HG03103 (cell line): Measurements from ENCODE around the gene TPRG1.

Experiments
- ATAC-seq: cut with Tn5 transposase; IDR thresholded peaks from one replicate; pipeline ENCODE4 v1.9.1; 2021; ENCODE audit warnings: low read depth; ENCODE audit not compliant: unreplicated experiment

TPRG1 gene

DNA sequence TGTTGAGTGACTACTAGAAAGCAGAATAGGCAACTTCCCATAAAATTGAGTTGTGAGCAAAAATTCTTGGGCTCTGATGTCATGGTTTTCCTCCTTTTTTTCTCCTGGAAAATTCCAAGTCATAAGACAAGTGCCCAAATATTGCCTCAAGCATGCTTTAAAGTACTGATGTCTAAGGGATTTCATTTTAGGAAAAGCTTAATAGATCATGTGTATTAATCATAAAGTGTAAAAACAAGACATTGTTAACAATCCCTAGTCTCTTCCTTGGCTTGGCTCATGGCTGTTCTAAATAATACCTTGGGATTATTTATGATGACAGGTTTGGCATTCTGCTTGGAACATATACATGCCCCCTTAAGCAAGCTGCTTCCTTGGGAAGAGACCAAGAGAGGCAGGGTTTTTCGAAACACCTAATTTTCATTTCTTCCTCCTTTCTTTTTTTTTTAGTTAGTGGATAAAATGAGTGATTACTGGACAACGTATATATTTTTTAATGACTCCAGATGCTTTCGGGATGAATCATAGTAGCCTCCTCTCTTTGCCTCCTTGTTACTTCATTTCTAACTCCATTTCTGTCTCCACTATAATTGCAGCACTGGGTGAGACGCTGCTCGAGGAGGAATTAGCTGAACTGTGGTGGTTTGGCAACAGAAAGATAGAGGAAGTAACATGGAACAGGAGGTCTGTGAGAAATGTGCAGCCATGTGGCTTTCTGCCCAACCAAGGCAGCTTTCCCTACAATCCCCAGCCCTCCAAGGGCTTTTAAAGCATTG lies 104.9 kb downstream of the TPRG1 start:
- no peak for ATAC-seq

DNA sequence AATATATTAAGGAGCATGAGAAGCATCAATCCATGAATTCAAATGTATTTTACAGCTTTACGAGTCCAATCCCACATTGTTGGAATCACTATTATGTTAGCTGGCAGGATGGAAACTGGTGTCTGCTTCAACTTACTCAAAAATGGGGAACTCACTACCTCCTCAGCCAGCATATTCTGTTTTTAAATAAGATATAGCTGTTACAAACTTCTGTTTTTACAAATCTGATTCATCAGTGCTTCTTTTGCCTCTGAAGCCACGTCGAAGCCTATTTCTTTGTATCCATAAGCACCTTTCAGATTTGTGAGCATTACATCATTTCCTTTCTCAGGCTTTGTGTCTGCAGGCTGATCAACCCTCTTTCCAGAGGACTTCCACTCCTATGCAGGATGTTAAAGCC lies 105.9 kb downstream of the TPRG1 start:
- no peak for ATAC-seq

DNA sequence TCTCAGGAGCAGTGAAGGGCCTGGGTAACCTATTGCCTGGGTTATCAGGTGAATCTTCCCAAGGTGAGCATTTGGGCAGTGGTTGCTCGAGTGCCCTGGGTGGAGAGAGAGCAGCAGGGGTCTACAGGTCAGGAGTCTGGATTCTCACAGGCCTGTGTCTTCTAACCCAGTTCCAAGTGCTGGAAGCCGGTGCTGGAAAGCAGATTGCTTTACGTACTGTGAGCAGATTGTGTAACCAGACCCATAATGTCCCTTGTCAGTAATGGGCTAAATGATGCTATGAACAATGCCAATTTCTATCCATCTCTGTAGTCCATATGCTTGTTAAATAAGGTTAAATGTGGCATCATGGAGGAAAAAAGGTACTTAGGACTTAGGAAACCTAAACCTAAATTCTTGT lies 106.5 kb downstream of the TPRG1 start:
- no peak for ATAC-seq

DNA sequence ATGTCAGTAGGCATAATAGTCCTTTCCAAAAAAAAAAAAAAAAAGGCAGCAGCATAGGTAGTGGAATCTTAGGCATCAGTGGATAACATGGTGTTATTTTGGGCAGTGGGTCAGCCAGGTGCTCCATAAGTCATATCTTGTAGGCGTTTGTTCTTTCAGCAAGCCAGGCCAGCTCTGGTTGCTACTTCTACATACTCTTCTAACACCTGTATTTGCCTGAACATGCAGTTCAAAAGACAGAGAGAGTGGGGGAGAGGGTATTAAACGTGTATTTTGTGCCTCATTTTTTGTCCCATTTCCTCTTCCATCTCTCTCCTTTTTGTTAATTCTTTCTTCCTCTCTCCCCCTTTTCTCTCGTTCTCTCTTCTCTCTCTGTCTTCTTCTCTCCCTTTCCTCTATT lies 110.4 kb downstream of the TPRG1 start:
- ATAC-seq = no peak

DNA sequence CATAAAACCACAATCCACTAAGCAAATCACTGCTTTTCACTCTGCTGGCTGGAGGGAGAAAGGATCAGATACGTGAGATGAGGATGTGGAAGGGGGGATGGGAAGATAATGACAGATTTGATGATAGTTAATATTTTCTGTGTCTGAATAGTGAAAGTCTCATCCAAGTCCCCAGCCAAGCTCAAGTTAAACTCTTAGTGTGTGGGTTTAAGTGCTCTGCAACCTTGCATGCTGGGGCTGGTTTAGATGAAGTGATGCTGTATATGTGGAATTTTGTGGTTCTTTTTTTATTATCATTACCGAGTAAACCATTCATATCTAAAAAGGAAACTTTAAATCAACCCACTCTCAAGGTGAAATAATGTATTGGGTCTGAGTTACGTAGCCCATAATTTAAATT lies 111.0 kb downstream of the TPRG1 start:
- ATAC-seq = no peak

DNA sequence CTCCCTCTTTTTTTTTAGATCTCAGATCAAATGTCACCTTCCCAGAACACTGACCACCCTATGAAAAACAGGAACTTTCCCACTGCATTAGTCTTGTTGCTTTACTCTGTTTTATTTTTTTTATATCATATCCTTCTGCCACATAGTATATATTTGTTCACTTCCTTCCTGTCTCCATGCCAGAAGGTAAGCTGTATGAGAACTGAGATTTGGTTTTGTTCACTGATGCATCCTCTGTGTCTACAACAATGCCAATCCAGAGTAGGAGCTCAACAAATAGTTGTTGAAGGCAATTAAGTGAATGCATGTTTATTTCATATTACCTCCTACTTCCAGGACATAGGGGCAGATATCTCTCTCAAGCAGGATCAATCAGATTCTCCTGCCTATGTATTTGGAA lies 114.4 kb downstream of the TPRG1 start:
- no peak for ATAC-seq

DNA sequence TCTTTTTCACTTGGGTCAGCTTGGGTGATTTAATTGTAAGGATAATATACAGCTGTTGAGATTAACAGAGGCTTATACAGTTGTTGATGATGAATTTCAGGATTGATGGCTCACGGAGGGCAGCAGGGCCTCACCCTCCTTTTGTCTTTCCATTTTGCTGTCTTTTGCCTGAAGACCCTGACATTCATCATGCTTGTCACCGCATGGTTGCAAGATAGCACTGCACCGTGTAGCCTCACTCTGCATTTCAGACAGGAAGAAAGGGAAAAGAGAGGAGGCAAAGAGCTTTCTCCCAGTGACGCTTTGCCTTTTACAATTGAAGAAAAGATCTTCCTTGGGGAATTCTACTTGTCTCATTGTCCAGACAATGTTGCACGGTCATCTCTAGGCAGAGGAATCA lies 115.1 kb downstream of the TPRG1 start:
- ATAC-seq = no peak

DNA sequence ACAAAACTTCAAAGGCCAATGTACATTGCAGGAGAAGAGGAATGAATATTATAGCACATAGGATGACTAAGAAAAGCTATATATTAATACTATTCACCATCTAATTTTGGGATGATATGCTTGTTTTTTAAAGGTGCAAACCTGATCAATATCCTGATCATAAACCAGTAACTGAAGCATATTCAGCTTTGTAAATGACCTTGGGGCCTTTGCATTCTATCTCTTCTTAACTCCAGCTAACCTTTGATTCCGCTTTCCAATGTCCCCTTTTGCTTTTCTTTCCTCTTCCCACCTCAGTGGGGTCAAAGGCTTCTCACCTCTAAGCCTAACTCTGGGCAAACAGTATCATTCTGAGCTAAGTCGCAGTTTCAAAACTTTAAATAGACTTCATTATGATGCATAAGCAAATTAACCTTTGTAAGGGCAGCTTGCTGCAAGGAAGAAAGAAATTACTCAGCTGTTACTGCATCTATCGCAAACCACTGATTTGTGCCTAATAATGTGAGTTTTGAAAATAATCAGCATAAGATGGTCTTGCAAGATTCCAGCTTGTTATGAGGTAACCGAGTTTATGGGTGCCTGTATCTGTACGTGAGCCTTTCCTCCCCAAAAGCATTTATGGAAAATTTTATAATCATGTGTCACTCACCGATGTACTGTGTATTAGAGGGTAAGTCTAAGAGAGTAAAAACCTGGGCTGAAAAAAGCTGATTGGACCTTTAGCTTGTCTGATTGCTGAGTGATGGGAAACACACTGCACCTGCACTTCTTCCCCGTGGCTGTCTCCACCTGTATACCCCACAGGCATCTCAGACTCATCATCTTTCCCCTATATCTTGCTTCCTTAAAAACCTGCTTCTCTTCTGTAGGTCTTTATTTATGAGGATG lies 116.8 kb downstream of the TPRG1 start:
- peak; percentile 89 for ATAC-seq

DNA sequence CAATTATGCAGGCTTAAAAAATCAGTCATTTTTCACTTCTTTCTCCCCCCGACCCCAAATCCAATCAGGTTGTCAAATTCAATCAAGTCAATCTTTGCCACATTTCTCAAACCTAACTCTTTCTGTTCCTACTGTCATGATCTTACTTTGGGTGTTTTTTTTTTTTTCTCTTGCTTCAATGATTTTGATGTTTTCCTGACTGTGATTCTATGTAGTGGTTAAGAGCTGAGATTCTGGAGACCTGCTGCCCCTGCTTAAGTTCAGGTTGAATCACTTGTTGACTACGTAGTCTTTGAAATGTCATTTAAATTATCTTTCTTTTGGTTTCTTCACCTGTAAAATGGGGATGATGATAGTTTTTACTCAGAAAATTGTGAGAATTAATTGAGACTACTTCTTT lies 117.5 kb downstream of the TPRG1 start:
- ATAC-seq = no peak

DNA sequence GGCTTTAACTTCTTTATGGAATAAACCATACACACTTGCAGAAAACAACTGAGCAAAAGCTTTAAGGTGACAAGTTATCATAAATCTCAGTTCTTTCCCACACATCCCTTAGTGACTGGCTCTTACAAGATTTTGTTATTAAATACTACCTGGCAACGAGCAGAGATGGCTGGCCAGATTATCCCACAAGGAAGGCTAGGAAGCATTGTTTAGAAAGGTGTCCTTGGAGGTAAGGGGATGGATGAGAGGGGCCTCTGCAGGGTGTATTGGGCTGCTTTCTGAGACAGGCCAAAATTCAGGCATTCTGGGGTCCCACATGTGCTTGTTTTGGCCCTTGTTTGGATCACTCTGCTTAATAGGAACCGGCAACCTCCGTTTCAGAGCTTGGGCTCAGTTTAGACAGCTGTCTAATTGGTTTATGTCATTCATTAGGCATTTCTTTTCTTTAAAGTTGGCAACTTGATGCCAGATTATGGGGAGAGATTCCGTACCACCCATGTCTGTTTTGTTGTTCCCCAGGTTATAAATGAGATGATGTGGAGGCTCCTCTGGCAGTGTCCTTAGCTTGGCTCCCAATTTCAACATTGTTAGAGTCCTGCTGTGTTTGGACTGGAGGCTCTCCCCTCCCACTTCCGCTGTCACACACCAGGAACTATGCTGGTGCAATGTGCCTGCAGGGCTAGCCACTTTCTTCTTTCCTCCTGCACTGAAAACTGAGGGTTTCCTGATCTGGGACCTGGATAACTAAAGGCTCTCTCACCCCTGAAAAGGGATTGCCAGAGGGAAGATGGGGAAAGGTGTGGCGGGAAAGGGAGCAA lies 121.1 kb downstream of the TPRG1 start:
- no peak for ATAC-seq

DNA sequence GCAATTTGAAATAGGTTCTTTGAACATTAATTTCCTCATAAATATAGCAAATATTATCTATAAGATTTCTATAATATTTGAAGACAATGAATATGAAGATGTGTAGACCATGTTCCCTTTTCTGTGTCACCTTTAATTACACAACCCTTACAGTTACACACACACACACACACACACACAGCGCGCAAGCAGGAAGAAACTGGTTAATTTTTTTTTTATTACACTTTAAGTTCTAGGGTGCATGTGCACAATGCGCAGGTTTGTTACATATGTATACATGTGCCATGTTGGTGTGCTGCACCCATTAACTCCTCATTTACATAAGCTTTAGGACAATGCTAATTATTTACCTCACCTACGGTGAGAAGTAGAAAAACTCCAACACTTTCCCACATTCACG lies 122.9 kb downstream of the TPRG1 start:
- no peak for ATAC-seq

DNA sequence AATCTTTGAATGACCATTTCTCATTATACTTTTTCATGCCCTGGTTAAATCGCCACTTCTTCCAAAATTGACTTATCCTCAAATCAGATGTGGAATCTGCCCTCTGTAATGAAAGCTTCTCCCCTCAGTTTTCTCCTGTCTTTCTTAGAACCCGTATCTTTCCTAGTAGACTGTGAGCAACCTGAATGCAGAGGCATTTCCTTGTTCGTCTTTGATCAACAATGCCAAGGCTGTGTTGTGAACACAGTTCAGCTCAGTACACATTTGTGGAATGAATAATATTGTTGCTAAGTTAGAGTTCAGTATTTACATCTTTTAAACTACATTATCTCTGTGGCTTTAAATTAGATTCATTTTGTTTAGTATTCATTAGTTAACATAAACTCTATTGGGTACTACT lies 123.3 kb downstream of the TPRG1 start:
- ATAC-seq = no peak

DNA sequence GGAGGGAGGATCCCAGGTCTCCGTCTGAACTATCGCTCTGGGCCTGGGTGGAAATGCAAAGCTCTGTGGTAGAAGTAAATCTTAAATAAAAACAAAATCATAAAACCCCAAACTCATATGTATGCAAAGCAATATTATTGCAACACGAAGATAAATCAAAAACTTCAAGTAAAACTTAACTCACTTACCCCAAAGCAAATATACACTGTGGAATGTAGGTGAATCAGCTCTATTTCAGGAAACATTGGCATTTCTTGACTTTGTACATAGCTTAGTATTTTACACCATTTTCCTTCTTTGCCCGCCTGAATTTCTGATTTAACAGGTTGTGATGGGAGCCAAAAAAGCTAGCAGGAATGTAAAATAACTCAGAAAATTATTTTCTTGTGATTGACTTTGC lies 126.2 kb downstream of the TPRG1 start:
- no peak for ATAC-seq

DNA sequence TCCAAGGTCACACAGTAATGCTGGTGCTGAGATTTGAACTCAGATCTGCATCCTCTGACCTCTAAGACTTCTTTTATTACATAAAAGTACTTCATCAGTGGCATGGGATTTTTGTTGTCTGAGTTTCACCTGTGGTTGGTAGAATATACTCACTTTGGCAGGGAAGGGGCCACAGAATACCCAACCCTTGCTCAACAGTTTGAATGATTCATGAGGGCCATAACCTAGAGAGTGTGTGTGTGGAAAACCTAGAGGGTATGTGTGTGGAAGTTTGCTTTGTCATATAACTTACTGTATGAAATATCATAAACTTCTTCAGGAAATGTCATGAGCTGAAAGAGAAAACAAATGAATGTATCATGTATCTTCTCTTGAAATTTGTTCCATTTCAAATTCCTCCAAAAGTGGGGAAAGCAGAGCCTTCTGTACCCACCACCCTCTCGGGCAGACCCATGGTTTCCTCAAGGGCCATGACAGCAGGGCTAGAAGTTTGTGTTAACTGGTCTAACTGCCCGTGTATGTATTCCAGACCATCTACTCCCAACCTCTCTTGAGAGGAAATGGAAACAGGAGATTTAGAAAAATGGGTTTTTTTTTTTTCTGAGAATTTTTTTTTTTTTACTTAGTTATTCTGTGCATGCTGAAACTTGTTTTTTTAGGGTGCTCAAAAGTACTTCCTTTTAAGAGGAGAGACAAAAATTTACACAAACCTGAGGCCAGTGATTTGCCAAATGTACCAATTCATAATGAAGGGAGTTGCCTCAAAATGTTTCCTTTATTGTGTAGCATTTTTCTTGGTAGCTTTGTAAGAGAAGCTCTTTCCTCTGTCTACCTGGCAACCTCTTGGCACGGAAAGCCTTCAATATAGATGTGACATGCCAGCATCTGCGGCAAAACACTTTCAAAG lies 127.0 kb downstream of the TPRG1 start:
- no peak for ATAC-seq

DNA sequence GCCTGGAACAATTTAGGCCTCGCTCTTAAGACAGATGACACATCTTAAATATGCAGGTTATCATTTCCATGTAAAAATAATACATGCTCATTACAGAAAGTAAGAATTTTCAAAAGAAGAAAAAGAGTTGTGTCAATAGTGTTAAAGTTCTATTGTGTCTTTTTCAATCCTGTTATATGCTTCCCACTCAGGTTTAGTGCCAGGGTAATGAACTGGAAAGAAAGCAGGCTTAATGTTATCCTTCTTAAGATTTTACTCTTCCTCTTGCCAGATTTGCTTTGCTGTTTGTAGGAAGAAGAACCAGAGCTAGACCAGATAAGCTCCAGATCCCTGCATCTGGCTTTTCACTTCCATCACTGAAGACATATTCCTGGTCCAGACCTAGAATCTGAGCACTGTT lies 128.6 kb downstream of the TPRG1 start:
- ATAC-seq = no peak

DNA sequence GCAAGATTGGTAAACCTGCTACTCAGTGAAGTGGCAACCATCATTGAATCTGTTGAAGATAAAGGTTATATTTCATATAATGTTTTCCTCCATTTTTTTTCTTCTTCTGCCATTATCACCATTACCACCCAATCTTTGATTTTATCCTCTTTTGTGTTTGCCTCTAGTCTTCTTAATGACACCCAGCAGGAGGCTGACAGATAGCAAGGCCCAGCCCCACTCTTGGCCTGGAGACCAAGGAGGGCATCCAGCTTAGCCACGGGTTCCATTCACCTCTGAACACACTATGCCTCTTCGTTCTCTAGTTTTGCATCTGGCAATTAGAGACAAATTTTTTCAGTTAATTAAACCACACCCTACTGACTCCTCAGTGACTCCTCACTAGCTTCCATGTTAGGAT lies 129.7 kb downstream of the TPRG1 start:
- no peak for ATAC-seq

DNA sequence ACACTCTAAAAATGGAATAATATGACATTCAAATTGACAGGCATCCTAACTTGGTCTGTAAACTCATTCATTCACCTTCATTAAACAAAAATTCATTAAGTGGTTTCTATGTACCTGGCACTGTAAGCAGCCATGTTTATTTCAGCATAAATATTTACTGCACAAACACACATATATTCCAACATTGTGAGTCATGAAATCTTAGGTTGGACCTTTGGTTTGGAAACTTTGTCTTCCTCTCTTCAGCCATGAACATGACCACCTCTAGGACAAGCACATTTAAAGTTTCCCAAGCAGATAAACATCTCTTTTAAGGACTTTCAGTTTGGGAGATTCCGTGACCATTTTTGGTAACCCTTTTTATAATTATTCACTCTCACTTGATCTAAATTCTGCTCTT lies 131.8 kb downstream of the TPRG1 start:
- no peak for ATAC-seq

DNA sequence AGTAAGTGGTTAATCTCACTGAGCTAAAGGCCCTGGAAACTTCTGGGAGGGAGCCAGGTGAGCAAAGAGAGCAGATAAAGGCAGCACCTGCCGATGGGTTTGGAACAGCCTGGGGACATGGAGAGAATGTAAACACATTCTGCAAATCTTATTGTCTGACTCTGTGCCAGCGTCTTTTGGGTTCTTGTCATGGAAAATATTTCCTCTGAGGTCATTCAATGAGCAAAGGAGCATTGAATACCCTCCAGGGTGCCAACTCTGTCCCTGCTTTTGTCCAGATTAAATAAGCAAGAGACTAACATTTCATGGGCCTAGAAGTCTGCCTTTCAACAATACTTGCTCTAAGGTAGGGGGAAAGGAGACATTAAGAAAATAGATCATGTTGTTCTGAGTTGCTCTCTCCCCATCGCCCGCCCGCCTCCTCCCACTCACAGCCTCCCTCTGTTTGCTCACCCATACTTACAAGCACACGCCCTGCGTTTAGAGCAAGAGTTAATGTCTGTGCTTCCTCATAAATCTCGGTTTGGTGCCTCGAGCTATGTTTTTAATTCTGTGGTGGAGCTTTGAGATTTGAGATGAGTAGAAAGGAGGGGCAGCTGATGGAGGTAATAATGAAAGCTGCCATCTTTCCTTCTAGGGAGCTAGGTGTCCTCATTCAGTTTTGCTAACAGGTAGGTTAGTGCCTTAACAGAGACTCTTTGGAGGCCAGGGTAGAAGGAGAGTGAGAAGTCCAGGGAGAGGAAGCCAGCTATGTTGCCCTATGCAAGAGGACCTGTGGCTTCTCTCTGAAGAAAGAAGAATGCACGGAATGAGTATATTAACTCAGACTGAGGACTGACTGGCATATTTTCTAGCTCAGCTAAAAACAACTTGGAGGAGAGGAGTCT lies 132.9 kb downstream of the TPRG1 start:
- ATAC-seq = no peak

DNA sequence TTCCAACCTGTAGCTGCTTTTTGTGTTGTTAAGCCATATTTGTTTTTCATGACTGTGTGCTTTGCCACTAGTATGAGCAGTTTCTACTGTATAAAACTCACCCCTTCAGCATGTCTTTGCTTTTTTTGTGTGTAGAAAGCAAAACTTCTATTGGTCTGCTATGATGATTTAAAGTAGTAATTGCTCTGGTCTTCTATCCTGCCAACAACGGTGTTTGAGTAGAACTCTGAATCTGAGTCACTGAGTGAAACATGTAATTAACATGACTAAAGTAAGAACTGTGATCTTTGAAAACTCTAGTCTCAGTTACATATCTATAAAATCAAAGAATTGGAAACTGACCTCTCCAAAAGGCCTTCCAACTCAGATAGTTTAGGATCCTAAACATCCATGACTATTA lies 133.6 kb downstream of the TPRG1 start:
- ATAC-seq = peak; percentile 50
